ENCODE data around the gene NDUFC1.
"Not testable (repeated sequence)": the region's sequence is repeated elsewhere in the genome, so short reads cannot be mapped to it uniquely, and the experiment has no call there.

NDUFC1 gene

GRCh38 chr4:139329665-139330200, 27.5 kb upstream of the NDUFC1 start:
- Histone ChIP-seq H3K4me1 (ENCODE audit: control insufficient read depth in 1 of 2, insufficient read depth in 1 of 2, low read depth in 1 of 2, low read length in 1 of 2) (no peaks in the 10 kb centered on the region), H3K9me3 (no peaks in the 10 kb centered on the region), H3K36me3 (peaks cover 5% of the 10 kb centered on the region), H3K27ac (no peak overlapping the region), H3K4me3 (ENCODE audit: low read depth in 1 of 2, low read length in 1 of 2) (no peak overlapping the region), H3K27me3 (no peaks in the 10 kb centered on the region)
- TF ChIP-seq CTCF (IDR thresholded peaks at IDR 0.05), result no peak

- no peaks in the 10 kb centered on the region for H3K27me3 ChIP-seq
- no peaks in the 10 kb centered on the region for H3K36me3 ChIP-seq
- no peaks in the 10 kb centered on the region for H3K9me3 ChIP-seq
- H3K27ac ChIP-seq, result no peak overlapping the region
- TF ChIP-seq CTCF (IDR thresholded peaks at IDR 0.05), result no peak
- H3K4me3 ChIP-seq (ENCODE audit: low read depth in 1 of 2, low read length in 1 of 2), result no peak overlapping the region
- no peaks in the 10 kb centered on the region for H3K4me1 ChIP-seq (ENCODE audit: control insufficient read depth in 1 of 2, insufficient read depth in 1 of 2, low read depth in 1 of 2, low read length in 1 of 2)
These were observed 22.3 kb upstream of the NDUFC1 start for GRCh38 chr4:139324620-139325019.

- not testable (repeated sequence) for H3K4me1 ChIP-seq (ENCODE audit: control insufficient read depth in 1 of 2, insufficient read depth in 1 of 2, low read depth in 1 of 2, low read length in 1 of 2); H3K9me3 ChIP-seq; H3K36me3 ChIP-seq
These were observed 20.3 kb upstream of the NDUFC1 start for GRCh38 chr4:139322541-139322940.

GRCh38 chr4:139322070-139322469, 19.8 kb upstream of the NDUFC1 start:
- H3K27me3 ChIP-seq; H3K36me3 ChIP-seq; H3K27ac ChIP-seq; H3K4me3 ChIP-seq (ENCODE audit: low read depth in 1 of 2, low read length in 1 of 2); H3K4me1 ChIP-seq (ENCODE audit: control insufficient read depth in 1 of 2, insufficient read depth in 1 of 2, low read depth in 1 of 2, low read length in 1 of 2); H3K9me3 ChIP-seq: not testable (repeated sequence)

More at GRCh38 chr4:139322541-139322940, 20.3 kb upstream of the NDUFC1 start:
- H3K27ac ChIP-seq; H3K4me3 ChIP-seq (ENCODE audit: low read depth in 1 of 2, low read length in 1 of 2); H3K27me3 ChIP-seq: not testable (repeated sequence)

GRCh38 chr4:139319571-139319970, 17.3 kb upstream of the NDUFC1 start:
- Histone ChIP-seq H3K4me1 (ENCODE audit: control insufficient read depth in 1 of 2, insufficient read depth in 1 of 2, low read depth in 1 of 2, low read length in 1 of 2) (no peaks in the 10 kb centered on the region), H3K27ac (no peak overlapping the region)

GRCh38 chr4:139317635-139318034, 15.4 kb upstream of the NDUFC1 start:
- TF ChIP-seq CTCF (IDR thresholded peaks at IDR 0.05), result no peak
- H3K9me3 ChIP-seq, result no peaks in the 10 kb centered on the region
- no peaks in the 10 kb centered on the region for H3K36me3 ChIP-seq
- H3K4me1 ChIP-seq (ENCODE audit: control insufficient read depth in 1 of 2, insufficient read depth in 1 of 2, low read depth in 1 of 2, low read length in 1 of 2), result peaks cover 14 to 15% of the 10 kb centered on the region in 2 experiments
- no peaks in the 10 kb centered on the region for H3K27me3 ChIP-seq
- no peak overlapping the region for H3K27ac ChIP-seq
- H3K4me3 ChIP-seq (ENCODE audit: low read depth in 1 of 2, low read length in 1 of 2), result no peak overlapping the region

More at GRCh38 chr4:139319571-139319970, 17.3 kb upstream of the NDUFC1 start:
- Histone ChIP-seq H3K27me3 (no peaks in the 10 kb centered on the region), H3K36me3 (no peaks in the 10 kb centered on the region), H3K4me3 (ENCODE audit: low read depth in 1 of 2, low read length in 1 of 2) (no peak overlapping the region), H3K9me3 (no peaks in the 10 kb centered on the region)
- no peak for TF ChIP-seq CTCF (IDR thresholded peaks at IDR 0.05)

- no peaks in the 10 kb centered on the region for H3K36me3 ChIP-seq
- H3K4me1 ChIP-seq (ENCODE audit: control insufficient read depth in 1 of 2, insufficient read depth in 1 of 2, low read depth in 1 of 2, low read length in 1 of 2), result peaks cover 14 to 15% of the 10 kb centered on the region in 2 experiments
- H3K27ac ChIP-seq, result no peak overlapping the region
- no peak overlapping the region for H3K4me3 ChIP-seq (ENCODE audit: low read depth in 1 of 2, low read length in 1 of 2)
- TF ChIP-seq CTCF (IDR thresholded peaks at IDR 0.05), result no peak
- H3K27me3 ChIP-seq, result no peaks in the 10 kb centered on the region
- no peaks in the 10 kb centered on the region for H3K9me3 ChIP-seq
These were observed 14.5 kb upstream of the NDUFC1 start for GRCh38 chr4:139316733-139317132.

Data from neutrophil (primary cell).